Lower leg skin (tissue), 3 donors: Measurements from ENCODE around the gene FZR1.

Experiments
- CTCF ChIP-seq, 3 donors: fragments of 450-650 bp; IDR thresholded peaks; one replicate each; pipeline ENCODE4 v1.5.1; 2016; ENCODE audit warnings: antibody characterized with exemption in 3 of 3, mild to moderate bottlenecking in 3 of 3, moderate library complexity in 2 of 3
- POLR2A ChIP-seq, 2 donors: fragments of 450-650 bp; IDR thresholded peaks; one replicate each; pipeline ENCODE4 v1.6.1; 2016 to 2017; ENCODE audit warnings: antibody characterized with exemption in 2 of 2, mild to moderate bottlenecking in 1 of 2, moderate library complexity in 1 of 2

- TF ChIP-seq CTCF (IDR thresholded peaks at IDR 0.05) (no peak), POLR2A (IDR thresholded peaks at IDR 0.05) (no peak)
Observed at GRCh38 chr19:3557461-3558248, 51.5 kb downstream of the FZR1 start, which contains the start of gene MFSD12.
